HG02870 (cell line): ENCODE data around the gene NFATC2IP.
A peak's percentile ranks its signal among the peaks of the same experiment; 100 is the strongest.
"Not testable (repeated sequence)": the region's sequence is repeated elsewhere in the genome, so short reads cannot be mapped to it uniquely, and the experiment has no call there.

Experiments
- ATAC-seq: cut with Tn5 transposase; IDR thresholded peaks from one replicate; pipeline ENCODE4 v1.9.1; 2021; ENCODE audit warnings: mild to moderate bottlenecking, moderate library complexity; ENCODE audit not compliant: unreplicated experiment

NFATC2IP gene

DNA sequence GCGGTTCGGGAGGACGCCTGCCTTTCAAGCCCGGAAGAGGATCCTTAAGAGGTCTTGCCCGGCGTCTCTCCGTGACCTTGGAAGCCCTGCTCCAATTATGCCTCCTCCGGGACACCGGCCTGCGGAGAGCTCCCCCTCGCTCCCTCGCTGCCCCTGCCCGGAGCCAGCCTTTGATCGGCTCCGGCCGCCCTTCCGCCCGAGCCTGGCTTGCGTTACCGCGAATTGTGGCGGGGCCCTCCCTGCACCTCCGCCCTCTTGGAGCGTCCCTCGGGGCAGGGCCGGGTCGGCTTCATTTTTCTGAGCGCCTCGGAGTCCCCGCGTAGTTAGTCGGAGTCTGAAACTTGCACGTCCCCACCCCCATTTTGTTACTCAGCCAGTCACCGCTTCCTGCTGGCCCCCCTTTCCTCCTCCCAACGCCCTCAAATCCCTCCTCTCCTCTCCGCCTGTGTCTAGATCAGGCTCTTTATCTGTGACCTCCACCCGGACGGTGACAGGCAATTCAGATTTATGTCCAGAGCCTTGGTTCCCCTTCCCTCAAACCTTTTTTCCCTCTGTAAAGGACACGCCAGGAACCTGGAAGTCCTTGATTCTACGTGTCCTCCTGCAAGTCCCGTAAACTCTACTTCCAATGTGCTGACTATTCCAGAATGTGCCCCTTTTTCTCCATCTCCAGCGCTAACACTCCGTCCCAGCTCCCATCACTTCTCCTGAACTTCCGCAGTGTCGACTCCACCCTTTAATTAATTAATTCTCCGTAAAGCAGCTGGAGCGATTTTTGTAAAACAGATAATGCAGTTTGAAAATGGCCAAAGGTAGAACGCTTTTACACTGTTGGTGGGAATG lies 25.1 kb upstream of the NFATC2IP start:
- ATAC-seq, result peak; percentile 31

- not testable (repeated sequence) for ATAC-seq
Measured at GRCh38 chr16:28926284-28926683, 24.5 kb upstream of the NFATC2IP start.

DNA sequence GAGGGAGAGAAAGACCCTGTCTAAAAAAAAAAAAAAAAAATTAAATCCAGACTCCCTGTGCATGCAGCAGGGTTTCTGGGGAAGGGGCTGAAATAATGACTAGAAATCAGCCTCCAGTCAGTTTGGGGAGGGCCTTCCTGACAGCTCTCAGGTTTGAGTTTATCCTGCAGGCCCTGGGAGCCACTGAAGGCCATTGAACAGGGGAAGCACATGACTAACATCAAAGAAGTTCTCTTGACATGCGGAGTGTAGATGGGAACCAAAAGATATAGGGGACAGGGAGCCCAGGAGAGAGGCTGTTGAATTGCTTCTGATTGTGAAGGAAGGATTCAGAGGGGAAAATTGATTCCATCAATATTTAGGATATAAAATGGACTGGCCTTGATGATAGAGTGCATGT lies 22.9 kb upstream of the NFATC2IP start:
- ATAC-seq, result no peak

GRCh38 chr16:28930203-28930602 lies 20.5 kb upstream of the NFATC2IP start:
- ATAC-seq, result no peak

- no peak for ATAC-seq
Measured at GRCh38 chr16:28930652-28931051, 20.1 kb upstream of the NFATC2IP start.

DNA sequence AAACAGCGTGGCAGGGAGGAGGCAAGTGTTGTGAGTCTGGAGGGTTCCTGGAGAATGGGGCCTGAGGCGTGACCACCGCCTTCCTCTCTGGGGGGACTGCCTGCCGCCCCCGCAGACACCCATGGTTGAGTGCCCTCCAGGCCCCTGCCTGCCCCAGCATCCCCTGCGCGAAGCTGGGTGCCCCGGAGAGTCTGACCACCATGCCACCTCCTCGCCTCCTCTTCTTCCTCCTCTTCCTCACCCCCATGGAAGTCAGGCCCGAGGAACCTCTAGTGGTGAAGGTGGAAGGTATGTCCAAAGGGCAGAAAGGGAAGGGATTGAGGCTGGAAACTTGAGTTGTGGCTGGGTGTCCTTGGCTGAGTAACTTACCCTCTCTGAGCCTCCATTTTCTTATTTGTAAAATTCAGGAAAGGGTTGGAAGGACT lies 18.9 kb upstream of the NFATC2IP start, which contains the start of gene CD19:
Gene CD19 (plus strand): TSS at position 171 of the 425 bp plus-strand sequence. CDS start 30 bp downstream, at position 201.
- ATAC-seq, result no peak

DNA sequence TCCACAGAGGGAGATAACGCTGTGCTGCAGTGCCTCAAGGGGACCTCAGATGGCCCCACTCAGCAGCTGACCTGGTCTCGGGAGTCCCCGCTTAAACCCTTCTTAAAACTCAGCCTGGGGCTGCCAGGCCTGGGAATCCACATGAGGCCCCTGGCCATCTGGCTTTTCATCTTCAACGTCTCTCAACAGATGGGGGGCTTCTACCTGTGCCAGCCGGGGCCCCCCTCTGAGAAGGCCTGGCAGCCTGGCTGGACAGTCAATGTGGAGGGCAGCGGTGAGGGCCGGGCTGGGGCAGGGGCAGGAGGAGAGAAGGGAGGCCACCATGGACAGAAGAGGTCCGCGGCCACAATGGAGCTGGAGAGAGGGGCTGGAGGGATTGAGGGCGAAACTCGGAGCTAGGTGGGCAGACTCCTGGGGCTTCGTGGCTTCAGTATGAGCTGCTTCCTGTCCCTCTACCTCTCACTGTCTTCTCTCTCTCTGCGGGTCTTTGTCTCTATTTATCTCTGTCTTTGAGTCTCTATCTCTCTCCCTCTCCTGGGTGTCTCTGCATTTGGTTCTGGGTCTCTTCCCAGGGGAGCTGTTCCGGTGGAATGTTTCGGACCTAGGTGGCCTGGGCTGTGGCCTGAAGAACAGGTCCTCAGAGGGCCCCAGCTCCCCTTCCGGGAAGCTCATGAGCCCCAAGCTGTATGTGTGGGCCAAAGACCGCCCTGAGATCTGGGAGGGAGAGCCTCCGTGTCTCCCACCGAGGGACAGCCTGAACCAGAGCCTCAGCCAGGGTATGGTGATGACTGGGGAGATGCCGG lies 18.2 kb upstream of the NFATC2IP start:
- no peak for ATAC-seq

DNA sequence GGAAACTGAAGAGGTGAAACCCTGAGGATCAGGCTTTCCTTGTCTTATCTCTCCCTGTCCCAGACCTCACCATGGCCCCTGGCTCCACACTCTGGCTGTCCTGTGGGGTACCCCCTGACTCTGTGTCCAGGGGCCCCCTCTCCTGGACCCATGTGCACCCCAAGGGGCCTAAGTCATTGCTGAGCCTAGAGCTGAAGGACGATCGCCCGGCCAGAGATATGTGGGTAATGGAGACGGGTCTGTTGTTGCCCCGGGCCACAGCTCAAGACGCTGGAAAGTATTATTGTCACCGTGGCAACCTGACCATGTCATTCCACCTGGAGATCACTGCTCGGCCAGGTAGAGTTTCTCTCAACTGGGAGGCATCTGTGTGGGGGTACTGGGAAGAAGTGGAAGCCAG lies 17.6 kb upstream of the NFATC2IP start:
- ATAC-seq, result no peak

DNA sequence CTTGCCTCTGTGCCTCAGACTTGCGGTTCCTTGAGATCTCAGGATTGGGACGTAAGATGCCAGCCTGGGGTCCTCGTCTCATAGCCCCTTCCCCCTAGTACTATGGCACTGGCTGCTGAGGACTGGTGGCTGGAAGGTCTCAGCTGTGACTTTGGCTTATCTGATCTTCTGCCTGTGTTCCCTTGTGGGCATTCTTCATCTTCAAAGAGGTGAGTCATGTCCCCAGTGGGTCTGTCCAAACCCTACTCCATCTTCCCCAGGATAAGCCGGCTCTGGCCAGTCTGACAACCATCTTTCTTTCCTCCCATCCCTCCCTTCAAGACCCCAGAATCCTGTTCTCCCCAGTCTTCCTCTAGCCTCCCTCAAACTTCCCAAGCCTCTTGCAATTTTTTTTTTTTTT lies 15.4 kb upstream of the NFATC2IP start:
- no peak for ATAC-seq

DNA sequence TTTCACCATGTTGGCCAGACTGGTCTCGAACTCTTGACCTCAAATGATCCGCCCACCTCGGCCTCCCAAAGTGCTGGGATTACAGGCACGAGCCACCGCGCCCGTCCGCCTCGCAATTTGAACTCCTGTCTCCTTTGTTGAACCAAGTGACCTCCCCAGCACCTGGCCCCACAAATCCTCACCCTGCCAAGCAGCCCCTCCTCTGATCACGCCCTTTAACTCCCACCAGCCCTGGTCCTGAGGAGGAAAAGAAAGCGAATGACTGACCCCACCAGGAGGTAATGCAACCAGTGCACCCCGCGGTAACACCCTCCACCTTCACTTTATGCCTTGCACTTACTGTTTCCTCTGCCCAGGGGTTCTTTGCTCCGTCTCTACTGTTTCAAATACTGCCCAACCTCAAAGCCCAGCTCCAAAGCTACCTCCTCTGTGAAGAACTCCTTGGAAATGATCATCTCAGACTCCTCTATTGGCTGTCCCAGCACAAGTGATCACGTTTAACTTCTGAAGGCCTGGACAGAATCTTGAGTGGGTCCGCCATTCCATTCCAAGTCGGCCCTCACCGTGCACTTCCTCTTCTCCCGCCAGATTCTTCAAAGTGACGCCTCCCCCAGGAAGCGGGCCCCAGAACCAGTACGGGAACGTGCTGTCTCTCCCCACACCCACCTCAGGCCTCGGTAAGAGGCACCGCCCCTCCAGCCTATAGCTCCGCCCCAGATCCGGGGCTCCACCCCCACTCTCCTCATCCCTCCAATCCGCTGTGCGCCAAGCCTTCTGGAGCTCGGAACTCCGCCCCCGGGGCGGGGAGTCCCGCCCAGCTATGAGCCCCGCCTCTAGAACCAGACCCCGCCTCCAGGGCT lies 14.6 kb upstream of the NFATC2IP start:
- ATAC-seq, result no peak

DNA sequence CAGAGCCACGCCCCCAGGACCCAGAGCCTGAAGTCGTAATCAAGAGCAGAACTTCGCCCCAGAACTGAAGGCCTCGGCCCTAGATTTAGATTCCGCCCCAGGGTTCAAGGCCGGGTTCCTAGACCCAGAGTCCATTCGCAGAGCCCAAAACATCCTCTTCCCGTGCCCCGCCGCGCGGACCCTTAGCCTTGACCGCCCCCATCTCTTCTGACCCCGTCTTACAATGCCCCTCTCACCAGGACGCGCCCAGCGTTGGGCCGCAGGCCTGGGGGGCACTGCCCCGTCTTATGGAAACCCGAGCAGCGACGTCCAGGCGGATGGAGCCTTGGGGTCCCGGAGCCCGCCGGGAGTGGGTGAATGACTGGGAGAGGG lies 14.0 kb upstream of the NFATC2IP start:
- ATAC-seq, result no peak

- no peak for ATAC-seq
Measured at GRCh38 chr16:28937222-28937876, 13.4 kb upstream of the NFATC2IP start.

GRCh38 chr16:28938721-28939120 lies 12.0 kb upstream of the NFATC2IP start:
- ATAC-seq, result no peak

DNA sequence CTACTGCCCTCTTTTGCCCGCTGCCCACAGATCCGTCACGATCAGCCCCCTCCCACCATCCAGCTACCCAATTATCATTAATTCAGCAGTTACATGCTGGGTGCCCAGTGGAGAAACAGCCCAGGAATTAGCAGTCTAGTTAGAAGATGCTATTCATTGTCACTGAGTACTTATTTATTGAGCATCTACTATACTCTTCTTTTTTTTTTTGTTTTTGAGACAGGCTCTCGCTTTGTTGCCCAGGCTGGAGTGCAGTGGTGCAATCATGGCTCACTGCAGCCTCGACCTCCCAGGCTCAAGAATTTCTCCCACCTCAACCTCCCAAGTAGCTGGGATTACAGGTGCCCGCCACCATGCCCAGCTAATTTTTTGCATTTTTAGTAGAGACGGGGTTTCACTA lies 10.9 kb upstream of the NFATC2IP start:
- not testable (repeated sequence) for ATAC-seq

DNA sequence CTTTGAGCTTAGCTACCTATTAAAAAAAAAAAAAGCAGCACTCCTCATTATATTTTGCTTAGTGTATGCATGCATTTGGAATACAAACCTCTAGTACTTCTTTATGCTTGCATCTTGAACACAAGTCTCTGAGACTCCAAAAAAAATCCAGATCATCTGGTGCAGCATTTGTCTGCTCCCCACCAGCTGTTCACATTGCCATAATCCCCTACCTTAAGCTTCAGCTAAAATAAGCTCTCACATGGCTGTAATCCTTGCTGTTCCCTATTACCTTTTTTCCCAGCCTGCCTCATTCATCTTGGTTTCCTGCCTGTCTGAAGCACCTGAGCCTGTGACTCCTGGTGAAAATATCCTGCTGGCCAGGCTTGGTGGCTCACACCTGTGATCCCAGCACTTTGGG lies 7.5 kb upstream of the NFATC2IP start:
- no peak for ATAC-seq

DNA sequence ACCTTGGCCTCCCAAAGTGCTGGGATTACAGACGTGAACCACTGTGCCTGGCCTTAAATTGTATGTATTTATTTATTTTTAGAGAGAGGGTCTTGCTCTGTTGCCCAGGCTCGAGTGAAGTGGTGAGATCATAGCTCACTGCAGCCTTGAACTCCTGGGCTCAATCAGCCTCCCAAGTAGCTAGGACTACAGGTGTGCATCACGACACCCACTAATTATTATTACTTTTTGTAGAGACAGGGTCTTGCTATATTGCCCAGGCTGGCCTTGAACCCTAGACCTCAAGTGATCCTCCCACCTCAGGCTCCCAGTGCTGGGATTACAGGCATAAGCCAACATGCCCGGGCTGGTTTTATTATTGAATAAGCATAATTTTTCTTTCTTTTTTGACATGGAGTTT lies 4.1 kb upstream of the NFATC2IP start:
- no peak for ATAC-seq

DNA sequence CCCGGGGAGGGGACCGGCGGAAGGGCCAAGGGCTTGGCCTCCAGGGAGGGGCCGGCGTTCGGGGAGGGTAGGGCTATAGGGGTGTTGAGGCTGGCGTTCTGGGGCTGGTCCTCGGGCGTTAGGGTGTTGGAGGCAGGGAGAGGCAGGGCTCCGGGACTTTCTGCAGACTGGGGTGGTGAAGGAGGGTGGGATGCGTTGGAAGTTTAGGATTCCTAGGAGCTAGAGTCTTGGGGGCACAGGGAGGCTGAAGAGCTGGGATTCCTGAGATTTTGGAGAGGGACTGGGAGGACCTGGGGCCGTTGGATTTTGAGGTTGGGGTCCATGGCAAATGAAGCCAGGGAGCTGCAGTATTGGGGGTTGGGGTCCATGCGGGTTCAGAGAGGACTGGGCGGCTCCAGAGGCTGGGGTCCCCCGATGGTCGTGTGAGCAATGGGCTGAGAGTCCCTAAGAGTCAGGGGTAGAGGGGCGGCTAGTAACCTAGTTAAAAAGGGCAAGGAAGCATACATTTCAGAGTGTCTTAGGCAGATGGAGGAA lies 740 bp downstream of the NFATC2IP start:
- ATAC-seq, result no peak

GRCh38 chr16:28958216-28958615 lies 7.5 kb downstream of the NFATC2IP start:
- no peak for ATAC-seq

GRCh38 chr16:28958836-28959235 lies 8.1 kb downstream of the NFATC2IP start:
- ATAC-seq, result no peak

DNA sequence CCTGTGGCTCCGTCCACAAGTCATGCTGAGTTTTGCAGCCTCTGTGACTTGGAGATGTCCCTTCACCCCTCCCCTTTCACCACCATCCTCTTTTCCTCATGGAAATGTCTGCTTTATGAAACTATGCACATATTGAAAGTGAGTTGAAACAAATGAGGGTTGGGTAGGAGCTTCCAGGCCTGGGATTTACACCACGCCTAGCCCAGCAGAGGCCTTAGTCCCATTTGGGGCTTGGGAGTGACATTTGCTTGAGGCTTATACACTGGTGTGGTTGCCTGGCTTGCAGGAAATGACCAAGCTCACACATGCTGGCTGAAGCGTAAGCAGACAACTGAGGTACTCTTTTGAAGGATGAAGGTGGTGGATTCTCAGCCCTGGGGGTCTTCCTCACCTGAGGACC lies 13.3 kb downstream of the NFATC2IP start:
- ATAC-seq, result no peak
